Ureter (tissue), 1 donor: ENCODE data around the gene PRKG1. TPM values are rescaled to one million over a fixed set of nuclear protein-coding genes. Genes with fewer than 3 reads are reported as not detected.

Experiments
- DNase-seq: peaks from one replicate; pipeline ENCODE4 v3.0.0-alpha.2; 2020; ENCODE audit warnings: low spot score
- total RNA-seq: library from RNA; stranded (reverse); gene quantifications from one replicate; pipeline ENCODE4 v1.2.4, GENCODE V29; 2023
- donor health status: DM: yes; HTN: yes; CAD: no.

The PRKG1 gene
- total RNA-seq, 1 donor from 2014 or later, result 25.4 TPM

DNA sequence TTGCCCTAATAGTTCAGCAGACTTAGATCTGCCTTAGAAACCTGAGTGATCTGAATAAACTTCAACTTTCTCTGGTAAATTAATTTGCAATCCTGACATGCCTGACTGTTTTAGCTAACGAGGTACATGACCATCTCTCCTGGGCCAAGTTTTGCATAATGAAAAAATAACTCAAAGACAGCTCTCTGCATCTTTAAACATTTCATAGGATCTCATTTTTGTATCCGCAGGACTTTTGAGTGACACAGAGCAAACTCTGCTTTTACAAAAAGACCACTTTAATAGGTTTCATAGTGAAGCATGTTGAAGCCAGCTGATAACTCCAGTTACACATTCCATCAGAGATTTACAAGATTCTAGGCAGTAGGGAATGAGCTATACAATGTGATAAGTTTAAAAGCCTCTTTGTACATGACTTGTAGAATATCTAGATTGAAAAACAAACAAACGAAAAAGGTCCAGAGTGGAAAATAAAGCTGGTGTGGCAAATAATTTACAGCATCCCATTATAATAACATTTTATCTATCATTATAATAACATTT, 2.1 kb downstream of the PRKG1 start:
- no peak for DNase-seq

DNA sequence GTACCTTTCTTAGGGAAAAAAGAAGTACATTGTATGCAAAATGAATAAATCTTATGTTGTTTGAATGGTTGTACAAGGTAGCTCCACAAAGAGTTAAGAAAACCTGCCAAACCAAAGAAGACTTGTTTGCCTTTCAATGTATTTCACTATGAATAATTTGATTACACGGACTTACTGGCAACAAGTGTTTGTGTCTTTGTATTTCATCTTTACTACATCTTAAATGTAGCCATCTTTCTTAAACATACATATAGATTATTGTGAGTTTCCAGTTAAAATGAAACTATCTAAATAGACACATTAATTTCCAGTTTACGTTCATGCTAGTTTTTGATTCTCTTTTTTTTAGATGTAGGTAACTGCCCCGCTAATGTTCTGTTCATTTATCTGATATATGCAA, 2.8 kb downstream of the PRKG1 start:
- DNase-seq, result no peak

DNA sequence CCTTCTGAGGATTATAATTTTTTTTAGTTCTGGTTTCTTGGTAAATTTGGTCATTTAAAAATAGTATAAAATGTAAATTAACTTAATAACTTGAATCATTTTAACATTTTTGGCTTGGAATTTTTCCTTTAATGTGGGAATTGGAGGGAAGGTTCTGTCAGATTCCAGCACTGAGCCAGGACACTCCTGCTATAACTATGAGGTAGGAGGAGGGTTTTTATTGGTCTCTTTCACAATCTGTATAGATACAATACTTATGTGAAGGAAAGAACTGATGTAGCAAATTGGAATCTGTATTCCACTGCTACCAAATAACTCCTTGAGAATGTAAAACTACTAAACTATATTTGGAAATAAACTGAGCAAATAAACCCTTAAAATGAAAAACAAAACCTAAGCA, 3.2 kb downstream of the PRKG1 start:
- no peak for DNase-seq

DNA sequence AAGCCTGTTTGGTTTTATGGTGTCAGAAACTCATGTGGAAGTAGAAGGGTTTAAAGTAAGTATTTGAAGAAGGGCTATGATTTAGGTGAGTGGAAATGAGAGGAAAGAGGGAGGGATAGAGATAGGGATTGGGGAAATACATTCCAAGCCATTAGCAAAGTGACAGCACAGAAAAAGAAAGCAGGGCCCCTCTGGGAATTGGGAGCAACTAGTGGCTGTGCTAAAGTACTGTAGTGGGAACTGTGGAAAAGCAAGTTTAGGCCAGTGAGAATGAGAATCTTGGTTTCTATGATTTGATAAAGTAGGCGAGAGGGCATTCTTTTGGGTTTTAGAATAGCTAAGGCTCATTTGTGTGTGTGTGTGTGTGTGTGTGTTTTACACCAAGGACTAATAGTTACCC, 5.0 kb downstream of the PRKG1 start:
- no peak for DNase-seq

DNA sequence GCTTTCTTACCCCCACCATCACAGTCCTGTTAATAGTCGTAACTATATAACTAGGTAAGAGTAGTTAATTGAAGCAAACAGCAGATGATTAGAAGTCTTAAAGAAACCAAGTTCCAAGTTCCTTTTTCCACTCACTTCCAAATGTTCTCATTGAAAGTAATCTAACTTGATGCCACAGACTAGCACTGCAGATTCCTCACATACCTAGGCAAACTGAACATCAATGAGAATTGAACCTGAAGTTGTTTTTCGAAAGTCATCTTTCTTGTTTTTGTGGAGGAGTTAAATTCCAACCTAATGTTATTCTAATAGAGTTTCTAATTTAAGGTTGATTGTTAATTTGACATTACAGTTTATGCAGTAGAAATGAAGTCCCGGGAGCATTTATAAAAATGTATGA, 5.5 kb downstream of the PRKG1 start:
- no peak for DNase-seq

DNA sequence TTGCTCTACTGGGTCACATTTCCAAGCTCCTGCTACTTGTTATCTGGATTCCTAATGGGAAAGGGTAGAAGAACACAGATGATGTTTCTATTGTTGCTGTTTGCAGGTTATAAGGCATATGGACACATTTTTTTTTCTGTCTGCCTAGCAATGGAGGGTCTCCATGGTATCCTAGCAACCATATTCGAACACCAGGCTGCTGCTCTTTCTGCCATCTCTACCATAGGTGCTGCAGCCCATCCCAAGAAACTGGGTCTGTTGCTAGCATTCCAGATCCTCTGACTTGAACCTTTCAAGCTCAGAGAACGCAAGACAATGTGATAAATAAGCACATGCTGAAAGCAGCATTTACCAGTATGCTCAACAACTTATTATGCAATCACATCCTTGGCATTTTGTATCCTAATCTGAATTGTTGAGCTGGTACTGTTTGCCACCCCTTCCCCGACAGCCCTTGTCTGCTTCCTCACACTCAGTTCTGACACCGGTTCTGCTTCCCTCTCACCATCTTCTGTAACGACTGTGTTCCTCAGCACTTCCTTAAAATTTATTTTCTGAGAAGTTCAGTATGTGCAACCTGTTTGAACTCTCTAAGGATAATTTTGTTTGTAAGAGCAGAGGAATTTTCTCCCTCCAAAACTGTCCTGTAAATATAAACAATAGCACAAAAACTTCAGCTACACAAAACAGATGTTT, 6.2 kb downstream of the PRKG1 start:
- no peak for DNase-seq

DNA sequence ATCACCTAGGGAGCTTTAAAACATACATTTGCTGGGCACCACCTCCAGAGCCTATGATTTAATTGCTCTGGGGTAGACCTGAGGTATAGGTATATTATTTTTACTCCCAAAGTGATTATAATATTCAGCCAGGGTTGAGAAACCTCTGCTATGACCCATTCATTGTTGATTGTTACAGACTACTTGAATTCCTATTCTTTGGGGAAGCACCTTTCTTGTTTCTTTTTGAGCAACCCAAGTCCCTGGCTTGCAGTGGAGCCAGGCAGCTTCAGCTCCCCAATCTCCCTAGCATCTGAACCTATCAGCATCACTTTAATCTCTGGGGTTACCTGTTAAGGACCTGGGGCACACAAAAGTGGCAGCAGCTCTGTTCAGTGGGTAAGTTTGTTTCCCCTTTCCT, 8.6 kb downstream of the PRKG1 start:
- no peak for DNase-seq

DNA sequence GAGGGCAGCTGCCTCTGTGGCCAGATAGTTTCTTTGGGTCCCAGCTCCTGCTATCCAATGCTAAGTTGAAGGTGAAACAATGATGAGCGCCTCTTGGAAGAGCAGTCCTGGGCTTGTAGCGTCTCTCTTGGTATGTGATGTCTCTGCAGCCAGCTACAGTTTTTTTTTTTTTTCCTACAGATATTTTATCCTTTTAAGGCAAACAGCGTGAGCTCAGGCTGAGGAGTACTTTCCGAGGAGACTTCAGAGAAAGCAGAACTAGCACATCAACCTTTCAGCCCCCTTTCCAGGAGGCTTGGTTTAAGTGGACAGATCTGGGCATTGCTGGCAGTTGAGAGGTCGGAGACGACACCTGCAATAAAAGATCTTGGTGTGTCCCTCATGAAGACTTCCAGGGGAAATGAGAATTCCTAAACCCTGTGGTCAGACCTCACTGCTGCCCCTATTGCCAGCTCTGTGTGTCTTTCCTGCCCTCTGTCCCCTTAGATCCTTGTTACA, 9.1 kb downstream of the PRKG1 start:
- no peak for DNase-seq

DNA sequence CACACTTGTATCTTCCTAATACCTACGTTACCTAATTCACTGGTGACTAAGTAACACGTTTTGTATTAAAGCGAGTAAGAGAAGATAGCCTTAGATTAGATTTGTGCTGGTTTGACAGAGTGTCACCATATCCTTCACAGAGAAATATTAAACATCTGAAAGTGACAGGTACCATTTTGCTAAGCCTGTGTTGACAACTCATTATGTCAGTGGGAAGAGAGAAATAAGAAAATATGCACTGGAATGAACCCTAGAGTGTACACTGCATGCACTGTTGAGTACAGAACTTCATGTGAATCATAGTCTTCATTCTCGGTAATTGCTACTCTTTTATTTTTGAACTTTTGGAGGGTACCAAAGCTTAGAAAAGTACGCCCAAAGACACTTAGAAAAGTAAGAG, 10.9 kb downstream of the PRKG1 start:
- no peak for DNase-seq

DNA sequence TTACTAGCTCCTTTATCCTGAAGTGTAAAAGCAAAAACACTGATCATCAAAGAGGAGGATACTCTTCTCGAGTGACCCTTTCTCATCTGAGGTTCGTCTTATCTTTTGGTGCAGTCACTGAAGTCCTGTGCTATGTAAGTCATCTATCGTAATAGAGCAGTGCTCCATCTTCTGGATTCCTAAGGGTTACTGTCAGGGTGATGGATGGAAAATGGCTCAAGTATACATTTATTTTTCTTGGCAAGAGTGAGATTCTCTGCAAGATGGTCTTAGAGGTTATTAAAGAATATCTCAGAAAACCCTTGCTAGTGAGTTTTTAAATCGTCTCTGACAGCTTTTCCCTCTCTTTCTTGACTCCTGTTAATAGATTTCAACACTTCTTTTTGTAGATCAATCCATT, 12.4 kb downstream of the PRKG1 start:
- DNase-seq, result no peak

DNA sequence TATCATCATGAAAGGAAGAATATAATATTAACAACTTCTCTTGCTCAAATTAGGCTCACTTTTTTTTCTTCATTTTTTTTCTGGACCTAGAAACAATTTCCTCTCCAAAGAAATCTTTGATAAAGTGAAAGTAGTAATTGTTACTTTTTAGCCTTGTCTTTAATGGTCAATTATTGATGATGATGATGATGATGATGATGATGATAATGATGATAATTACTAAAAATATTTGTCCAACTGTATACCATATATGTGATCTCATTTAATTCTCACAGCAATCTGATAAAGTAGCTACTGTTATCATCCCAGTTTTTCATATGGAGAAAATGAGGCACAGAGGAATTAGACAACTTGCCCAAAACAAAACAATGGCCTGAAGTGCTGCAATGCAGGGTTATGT, 12.8 kb downstream of the PRKG1 start:
- DNase-seq, result no peak

DNA sequence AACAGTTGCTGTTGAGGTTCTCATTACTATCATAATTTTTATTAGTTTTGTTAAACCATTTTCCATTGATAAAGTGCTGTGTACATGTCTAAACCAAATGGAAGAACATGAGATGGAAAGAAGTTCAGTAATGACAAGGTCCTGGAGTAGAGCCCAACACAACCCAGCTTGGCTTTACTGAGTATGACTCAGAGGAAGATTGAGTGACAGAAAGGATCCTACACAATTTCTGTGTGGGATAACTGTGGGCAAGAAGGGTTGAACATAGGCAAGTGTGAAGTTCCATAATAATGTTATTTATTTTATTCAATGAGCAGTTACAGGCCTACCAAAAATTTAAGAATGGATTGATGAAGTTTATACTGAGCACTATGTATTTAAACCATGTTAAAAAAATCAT, 15.9 kb downstream of the PRKG1 start:
- DNase-seq, result no peak

DNA sequence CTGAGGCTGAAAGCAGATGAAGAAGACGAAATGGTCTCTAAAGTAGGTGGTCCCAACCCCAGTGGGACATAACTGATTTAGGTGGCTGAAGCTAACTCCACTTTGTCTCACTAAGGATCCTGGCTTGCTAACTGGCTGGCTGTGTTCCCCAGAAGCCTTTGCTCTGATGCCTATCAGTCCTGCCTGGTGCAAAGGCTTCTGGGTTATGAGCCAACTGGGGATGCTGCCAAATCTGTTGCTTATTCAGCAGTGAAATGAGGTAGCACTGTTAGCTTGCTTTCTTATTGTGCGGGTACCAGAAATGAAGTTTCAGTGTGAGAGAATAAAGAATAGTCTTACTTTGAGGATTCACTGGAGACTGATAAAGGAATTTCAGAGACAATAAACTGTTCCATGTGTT, 18.1 kb downstream of the PRKG1 start:
- peak; percentile 88 for DNase-seq

DNA sequence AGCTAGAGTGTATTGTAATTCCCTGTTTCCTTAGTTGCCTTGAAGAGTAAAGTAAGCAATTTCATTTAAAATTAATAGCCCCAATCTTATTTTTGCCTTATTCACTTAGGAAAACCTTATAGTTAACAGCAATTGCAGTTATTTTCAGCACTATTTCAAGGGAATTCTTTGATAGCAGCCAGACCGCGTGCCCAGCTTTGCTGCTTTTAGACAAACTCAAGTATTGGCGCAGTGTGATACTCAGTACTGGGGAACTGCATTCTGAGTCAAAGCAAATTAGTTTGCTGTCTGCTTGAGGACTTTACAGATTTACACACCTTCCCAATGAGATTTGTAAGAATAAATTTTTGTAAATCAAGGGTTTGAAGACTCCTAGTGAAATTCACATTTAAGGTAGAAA, 21.2 kb downstream of the PRKG1 start:
- no peak for DNase-seq

DNA sequence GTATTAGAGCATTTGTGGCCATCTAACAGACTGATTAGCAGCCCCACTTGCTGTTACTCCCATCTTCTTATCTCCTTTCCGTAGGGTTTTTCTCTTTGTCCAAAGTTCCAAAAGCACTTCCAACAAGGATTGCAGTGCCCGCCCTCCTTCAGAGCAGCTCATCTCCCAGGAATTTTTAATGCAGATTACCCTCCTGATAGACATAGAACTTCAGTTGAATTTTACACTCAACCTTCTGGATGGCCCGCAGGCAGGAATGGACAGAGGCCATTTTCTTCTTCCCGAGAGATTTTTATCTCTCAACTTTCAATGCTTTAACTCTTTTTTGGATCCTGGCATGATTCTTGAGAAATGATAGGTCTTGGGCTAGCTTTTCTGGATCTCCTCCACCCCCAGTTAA, 23.3 kb downstream of the PRKG1 start:
- no peak for DNase-seq

DNA sequence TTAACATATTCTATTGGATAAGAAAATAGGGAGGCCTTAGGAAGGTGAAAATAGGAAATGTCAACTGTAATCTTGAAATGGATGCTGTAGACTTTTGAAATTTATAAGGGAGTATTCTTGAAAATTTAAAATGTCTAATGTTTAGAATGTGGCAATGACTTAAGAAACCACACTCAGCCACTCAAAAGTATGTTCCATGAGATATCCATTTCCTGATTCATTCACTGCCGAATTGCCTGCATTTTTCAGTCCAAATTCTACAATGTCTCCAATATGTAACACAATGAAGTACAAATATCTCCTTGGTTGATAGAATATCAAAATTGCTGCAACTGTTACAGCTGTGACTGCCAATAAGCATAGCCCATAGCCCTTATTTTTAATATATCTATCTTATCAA, 25.9 kb downstream of the PRKG1 start:
- no peak for DNase-seq

DNA sequence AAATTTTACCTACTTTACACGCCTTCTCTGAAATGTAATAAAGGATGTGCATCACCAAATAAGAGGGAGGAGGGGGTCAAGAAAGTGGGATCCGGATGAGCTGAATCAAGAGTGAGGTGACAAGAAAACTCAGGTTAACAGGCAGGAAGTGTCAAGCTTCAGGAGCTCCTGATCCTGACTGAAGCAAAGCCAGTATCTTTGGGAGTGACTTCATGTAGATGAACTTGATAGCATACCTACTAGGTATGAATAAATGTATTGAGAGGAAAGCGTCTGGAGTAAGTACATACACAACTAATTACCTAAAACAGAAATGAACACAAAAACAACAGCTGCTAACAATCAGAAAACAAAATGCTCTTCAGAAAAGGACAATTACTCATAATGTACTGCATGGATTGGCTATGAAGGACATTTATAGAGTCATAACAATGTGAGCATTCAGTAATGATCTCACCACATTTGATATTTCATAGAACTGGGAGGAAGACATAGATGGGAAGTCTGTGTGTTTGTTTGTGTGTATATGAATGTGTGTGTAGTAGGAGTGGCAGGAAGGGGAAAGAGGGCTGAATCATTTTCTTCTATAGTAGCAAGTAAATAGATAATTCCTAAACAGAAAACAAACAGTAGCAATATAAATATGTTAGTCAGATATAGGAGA, 29.4 kb downstream of the PRKG1 start:
- DNase-seq, result no peak

DNA sequence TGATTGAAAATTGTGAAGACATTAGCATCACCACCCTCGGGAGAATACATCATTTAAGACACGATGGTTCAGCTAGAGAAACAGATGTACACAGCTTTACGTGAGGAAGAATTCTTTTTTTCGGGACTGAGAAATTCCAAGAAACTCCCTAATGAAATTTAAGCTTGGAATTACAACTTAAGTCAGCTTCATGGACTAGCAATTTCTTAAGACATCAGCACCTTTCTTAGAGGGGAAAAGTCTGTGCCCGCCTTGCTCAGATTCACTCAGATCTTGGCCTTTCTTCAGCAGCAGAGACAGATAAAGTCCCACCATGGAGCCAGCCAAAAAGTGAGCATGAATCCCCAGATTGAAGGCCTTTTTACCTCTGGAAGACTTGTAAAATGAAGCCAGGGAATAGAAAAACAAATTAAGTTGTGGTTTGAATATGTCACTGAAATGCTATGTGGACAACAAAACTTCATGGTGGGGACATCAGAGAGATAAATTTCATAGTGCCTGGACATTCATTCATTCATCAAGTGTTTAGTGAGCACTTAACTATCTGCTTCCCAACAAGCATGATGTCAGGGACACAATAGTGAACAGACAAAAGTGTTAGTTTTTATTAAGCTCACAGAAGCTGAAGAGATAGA, 32.1 kb downstream of the PRKG1 start:
- DNase-seq, result no peak

DNA sequence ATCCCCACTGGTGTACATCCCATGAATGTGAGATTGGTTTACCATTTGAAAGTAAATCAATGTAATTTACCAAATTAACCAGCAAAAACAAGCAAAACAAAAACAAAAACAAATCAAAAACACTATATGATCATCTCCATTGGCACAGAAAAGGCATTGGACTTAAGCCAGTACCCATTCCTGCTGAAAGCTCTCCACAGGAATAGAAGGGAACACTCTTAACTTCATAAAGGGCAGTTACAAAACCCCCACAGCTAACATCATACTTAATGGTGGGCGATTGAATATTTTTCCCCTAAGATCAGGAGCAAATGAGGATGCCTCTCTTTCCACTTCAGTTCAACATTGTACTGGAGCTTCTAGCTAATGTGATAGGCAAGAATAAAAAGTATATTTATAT, 34.1 kb downstream of the PRKG1 start:
- DNase-seq, result no peak

DNA sequence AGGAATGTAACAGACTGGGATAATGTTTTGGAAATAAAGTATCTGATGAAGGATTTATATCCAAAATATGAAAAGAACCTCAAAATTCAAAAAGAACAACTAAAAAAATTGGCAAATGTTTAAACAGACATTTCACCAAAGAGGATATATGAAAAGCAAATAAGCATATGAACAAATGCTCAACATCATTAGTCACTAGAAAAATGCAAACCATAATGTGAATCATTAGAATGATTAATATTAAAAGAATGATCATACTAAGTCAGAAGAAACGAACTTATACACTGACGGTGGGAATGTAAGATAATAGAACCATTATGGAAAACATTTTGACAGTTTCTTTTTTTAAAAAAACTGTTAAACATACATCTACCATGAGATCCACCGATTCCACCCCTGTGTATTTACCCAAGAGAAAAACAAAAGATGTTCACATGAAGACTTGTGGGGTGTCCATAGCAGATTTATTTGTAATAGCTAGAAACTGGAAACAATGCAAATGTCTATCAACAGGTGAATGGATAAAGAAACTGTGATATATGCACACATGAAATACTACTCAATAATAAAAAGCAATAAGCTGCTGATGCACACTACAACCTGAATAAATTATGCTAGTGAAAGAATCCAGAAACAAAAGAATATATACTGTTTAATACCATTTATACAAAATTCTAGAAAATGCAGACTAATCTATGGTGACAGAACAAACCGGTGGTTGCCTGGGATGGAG, 35.7 kb downstream of the PRKG1 start:
- no peak for DNase-seq

DNA sequence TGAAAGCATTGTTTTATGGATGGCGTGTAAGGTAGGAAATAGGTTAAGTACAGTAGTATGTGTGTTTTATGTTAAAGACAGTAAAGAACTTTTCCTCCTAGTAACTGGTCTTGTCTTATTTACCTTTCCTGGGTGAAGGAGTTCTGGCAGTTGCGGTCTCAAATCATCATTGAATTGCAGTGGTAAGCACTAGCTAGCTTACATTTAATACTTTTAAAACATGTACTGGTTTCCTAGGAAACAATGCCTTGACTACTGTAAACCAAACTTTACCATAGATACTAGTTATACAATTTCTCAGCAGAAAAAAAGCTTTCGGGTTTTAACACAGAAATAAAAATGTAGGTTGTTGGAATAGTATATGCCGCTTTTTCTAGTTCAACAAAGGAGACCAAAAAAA, 37.7 kb downstream of the PRKG1 start:
- no peak for DNase-seq

DNA sequence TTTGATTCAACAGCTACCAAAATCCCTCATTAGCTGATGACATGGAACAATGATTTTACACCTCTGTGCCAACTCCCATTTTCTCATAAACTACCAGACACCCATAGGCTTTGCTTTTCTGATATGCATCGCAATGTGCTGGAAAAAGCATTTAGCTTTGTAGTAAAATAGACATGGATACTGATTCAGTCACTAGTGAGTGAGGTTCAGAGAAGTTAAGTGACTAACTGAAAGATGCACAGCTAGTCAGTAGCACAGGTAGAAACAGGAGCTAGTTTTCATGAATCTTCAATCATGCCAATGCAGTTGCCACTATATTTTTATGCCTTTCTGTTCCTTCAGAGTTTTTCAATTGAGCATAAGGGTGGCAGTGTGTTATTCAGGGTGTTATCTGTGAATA, 38.7 kb downstream of the PRKG1 start:
- DNase-seq, result no peak
